Uterus (tissue), 2 donors: Measurements from ENCODE around the gene MAP4K3.

Experiments used
- CTCF ChIP-seq, 4 experiments: fragments of 200-600 bp in 2 of 4; fragments of 450-650 bp in 2 of 4; sonication (generic) in 2 of 4; IDR thresholded peaks; one replicate each; pipeline ENCODE4 v1.5.1; 2016 to 2019; ENCODE audit warnings: antibody characterized with exemption in 4 of 4, mild to moderate bottlenecking in 2 of 4, moderate library complexity in 1 of 4
- POLR2A ChIP-seq, 2 donors: fragments of 450-650 bp; IDR thresholded peaks; one replicate each; pipeline ENCODE4 v1.6.1; 2016; ENCODE audit warnings: antibody characterized with exemption in 2 of 2, mild to moderate bottlenecking in 1 of 2, moderate library complexity in 1 of 2

- TF ChIP-seq POLR2A (IDR thresholded peaks at IDR 0.05), result no peak
- TF ChIP-seq CTCF (IDR thresholded peaks at IDR 0.05), result no peak
These were observed 102.1 kb downstream of the MAP4K3 start for GRCh38 chr2:39334978-39335377.
